ENCODE measurements around the gene LZTR1. TPM values are rescaled to one million over a fixed set of nuclear protein-coding genes. Genes with fewer than 3 reads are reported as not detected.

The LZTR1 gene
- total and polyA plus RNA-seq, 2 of the 8 experiments (the other 6 are each of a cell fraction or from before 2014, with no cell fraction given): 22.3 to 31.0 TPM

DNA sequence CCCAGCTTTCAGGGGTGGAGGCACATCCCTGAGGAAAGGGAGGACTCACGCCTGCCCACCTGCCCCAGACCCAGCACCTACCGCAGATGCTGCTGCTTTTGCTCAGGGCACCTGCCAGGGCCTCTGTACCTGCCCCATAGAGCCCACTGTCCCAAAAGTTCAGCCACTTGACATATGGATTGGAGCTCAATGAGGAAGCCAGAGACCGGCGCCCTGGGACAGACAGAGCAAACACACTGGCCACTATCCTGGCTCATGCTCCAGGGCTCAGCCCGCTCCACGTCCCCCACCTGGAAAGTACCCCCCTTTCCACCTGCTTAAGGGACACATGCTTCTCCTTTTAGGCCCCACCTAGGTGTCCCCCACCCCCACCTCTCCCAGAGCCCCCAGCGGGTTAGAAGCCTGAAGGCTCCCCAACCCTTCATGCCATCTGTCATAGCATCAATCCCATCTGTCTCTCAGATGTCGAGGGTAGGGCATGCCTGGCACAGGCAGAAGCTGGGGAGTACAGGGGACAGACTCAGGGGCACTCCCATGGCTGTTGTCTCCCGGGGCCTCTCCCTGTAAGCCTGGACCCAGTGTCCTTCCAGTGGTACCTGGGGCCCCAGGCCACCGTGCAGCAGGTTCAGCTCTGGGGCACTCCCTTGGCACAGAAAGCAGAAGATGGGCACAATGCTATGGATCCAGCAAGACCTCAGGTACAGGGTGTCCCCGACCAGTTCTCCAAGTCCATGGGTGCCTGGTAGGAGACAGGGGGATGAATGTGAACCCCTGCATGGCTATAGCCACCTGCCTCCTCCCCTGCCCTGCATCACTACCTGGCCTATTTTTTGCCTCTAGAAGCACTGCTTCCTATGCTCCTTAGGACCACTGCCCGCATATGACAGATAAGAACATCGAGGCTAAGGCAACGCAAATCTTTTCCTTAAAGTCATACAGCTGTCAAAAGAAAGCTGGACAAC is 30.6 kb downstream of the LZTR1 start (continued):
- no peak for TF ChIP-seq CTBP2 (IDR thresholded peaks at IDR 0.05; ENCODE audit: borderline replicate concordance, insufficient read depth, insufficient read length, low read length)
- TF ChIP-seq RFX5 (IDR thresholded peaks at IDR 0.05; ENCODE audit: borderline replicate concordance, low read depth, low read length): no peak
